ENCODE measurements around the gene LDB3.

The LDB3 gene

GRCh38 chr10:86651021-86651471 is 17.3 kb upstream of the LDB3 start:
- no peak for TF ChIP-seq CTCF (IDR thresholded peaks at IDR 0.05; ENCODE audit: insufficient read depth, low read depth, low read length, missing control alignments)
- no peak overlapping the region for H3K4me3 ChIP-seq (ENCODE audit: low read length)
- no peak for DNase-seq (ENCODE audit: low read depth)

GRCh38 chr10:86651631-86652331 is 16.5 kb upstream of the LDB3 start:
- DNase-seq (ENCODE audit: low read depth), result no peak

GRCh38 chr10:86652361-86653202 is 15.7 kb upstream of the LDB3 start:
- no peak for TF ChIP-seq CTCF (IDR thresholded peaks at IDR 0.05; ENCODE audit: insufficient read depth, low read depth, low read length, missing control alignments)
- no peak overlapping the region for H3K4me3 ChIP-seq (ENCODE audit: low read length)
- DNase-seq (ENCODE audit: low read depth), result no peak

More at GRCh38 chr10:86651631-86652331, 16.5 kb upstream of the LDB3 start:
- no peak for TF ChIP-seq CTCF (IDR thresholded peaks at IDR 0.05; ENCODE audit: insufficient read depth, low read depth, low read length, missing control alignments)
- no peak overlapping the region for H3K4me3 ChIP-seq (ENCODE audit: low read length)

GRCh38 chr10:86653379-86653778 is 14.9 kb upstream of the LDB3 start:
- DNase-seq (ENCODE audit: low read depth), result no peak
- H3K4me3 ChIP-seq (ENCODE audit: low read length), result no peak overlapping the region
- no peak for TF ChIP-seq CTCF (IDR thresholded peaks at IDR 0.05; ENCODE audit: insufficient read depth, low read depth, low read length, missing control alignments)

GRCh38 chr10:86653987-86654386 is 14.3 kb upstream of the LDB3 start:
- no peak overlapping the region for H3K4me3 ChIP-seq (ENCODE audit: low read length)
- TF ChIP-seq CTCF (IDR thresholded peaks at IDR 0.05; ENCODE audit: insufficient read depth, low read depth, low read length, missing control alignments), result no peak
- DNase-seq (ENCODE audit: low read depth), result no peak

- TF ChIP-seq CTCF (IDR thresholded peaks at IDR 0.05; ENCODE audit: insufficient read depth, low read depth, low read length, missing control alignments), result no peak
- no peak for DNase-seq (ENCODE audit: low read depth)
- no peak within 1 kb of the TSS for H3K4me3 ChIP-seq (ENCODE audit: low read length)
Observed at GRCh38 chr10:86654411-86655172, 13.7 kb upstream of the LDB3 start, which contains the start of gene OPN4. Gene OPN4, plus strand, starts transcription at chr10:86654547. Its CDS starts 237 bp downstream, at chr10:86654784.
